ENCODE measurements around the gene ATAT1. TPM values are rescaled to one million over a fixed set of nuclear protein-coding genes. Genes with fewer than 3 reads are reported as not detected.

The ATAT1 gene
- total and polyA plus RNA-seq, 2 of the 4 experiments (the other 2 are of a cell fraction), result 5.6 to 15.5 TPM

GRCh38 chr6:30654798-30655742, 28.4 kb downstream of the ATAT1 start:
- Histone ChIP-seq H3K9me3 (ENCODE audit: control insufficient read depth, insufficient read depth, low read length) (no peaks in the 10 kb centered on the region), H2AFZ (replicated peaks; ENCODE audit: low read length, poor library complexity) (no peak overlapping the region), H2BK5ac (ENCODE audit: low read depth, low read length, poor library complexity, severe bottlenecking) (no peak overlapping the region), H2BK15ac (ENCODE audit: low read depth, low read length) (no peak overlapping the region), H4K5ac (ENCODE audit: low read depth, low read length) (no peak overlapping the region), H2AK5ac (ENCODE audit: low read depth, low read length) (no peak overlapping the region), H4K20me1 (ENCODE audit: insufficient read depth, low read length) (no peaks in the 10 kb centered on the region), H3K79me1 (ENCODE audit: low read depth in 1 of 2, low read length in 2 of 2) (peaks cover 2 to 4% of the 10 kb centered on the region in 2 experiments; a peak in 3 of 4 replicates), H3K4me1 (ENCODE audit: control insufficient read depth, insufficient read depth, low read length) (no peaks in the 10 kb centered on the region; the same call in 1 of the 2 replicates), H2BK20ac (ENCODE audit: low read depth, low read length) (no peak overlapping the region), H3K4me2 (ENCODE audit: low read depth, low read length) (no peak overlapping the region), H3K27me3 (ENCODE audit: control insufficient read depth, insufficient read depth, low read length) (no peaks in the 10 kb centered on the region), H2AK9ac (replicated peaks; ENCODE audit: low read depth, low read length, poor library complexity) (peak overlapping the region; percentile 29), H3K56ac (ENCODE audit: extremely low read depth, insufficient read depth, low read length) (no peak overlapping the region), H2BK120ac (ENCODE audit: low read depth, low read length) (no peak overlapping the region), H3K14ac (replicated peaks; ENCODE audit: low read depth, low read length) (no peak overlapping the region), H4K8ac (ENCODE audit: low read depth in 2 of 2, low read length in 2 of 2) (no peak overlapping the region; a peak in 1 of 4 replicates), H3K4ac (ENCODE audit: low read depth, low read length) (no peak overlapping the region), H3K27ac (ENCODE audit: insufficient read depth, low read length) (no peak overlapping the region), H3K23ac (ENCODE audit: low read depth, low read length) (no peak overlapping the region), H3K9me1 (ENCODE audit: insufficient read depth, low read length) (no peaks in the 10 kb centered on the region), H3K18ac (ENCODE audit: low read depth, low read length) (no peak overlapping the region), H3K4me3 (ENCODE audit: insufficient read depth, low read depth, low read length) (no peak overlapping the region), H3K36me3 (ENCODE audit: control insufficient read depth, insufficient read depth, low read length) (peaks cover 73% of the 10 kb centered on the region), H3K9ac (ENCODE audit: low read depth, low read length) (no peak overlapping the region), H4K91ac (ENCODE audit: insufficient read depth, low read depth, low read length) (no peak overlapping the region)
- DNase-seq (no peak), ATAC-seq (ENCODE audit: low read depth) (peak; percentile 6; the same call in 1 of the 2 replicates)
- intact Hi-C loops (cut with micrococcal nuclease) (no loop called here), dilution Hi-C loops (cut with HindIII; ENCODE audit: low sequenced_read_pairs, unreplicated experiment) (no loop called here), in situ Hi-C loops (cut with MboI; ENCODE audit: low sequenced_read_pairs) (no loop called here)
- ChIA-PET CTCF (no interaction called here), POLR2A (ENCODE audit: unreplicated experiment) (no interaction called here)
- WGBS, 2 experiments (ENCODE audit: extremely low coverage in 2 of 2, insufficient read length in 1 of 2), result 94% methylated on average over 13 of the region's 19 CpGs; no CpG with 5 or more reads in 1 of the 2 experiments
- no TSS peak for BruUV-seq (replicated peaks)
- TF ChIP-seq MAFK (IDR thresholded peaks at IDR 0.05; ENCODE audit: low read depth, low read length) (peak; percentile 86), SMC3 (IDR thresholded peaks at IDR 0.05; ENCODE audit: low read depth, low read length) (no peak)
